GM10266 (cell line): Measurements from ENCODE around the gene HSPB9.

ENCODE experiments used
- DNase-seq: peaks from one replicate; pipeline ENCODE4 v3.0.0; 2012; ENCODE audit errors: extremely low spot score
- TF ChIP-seq, protein P1 (sequence below): IDR thresholded peaks from 2 replicates; pipeline ENCODE4 v1.5.1; 2012; ENCODE audit warnings: mild to moderate bottlenecking, low read depth; ENCODE audit not compliant: control insufficient read depth, insufficient read depth; ENCODE audit errors: missing control alignments

The HSPB9 gene

DNA sequence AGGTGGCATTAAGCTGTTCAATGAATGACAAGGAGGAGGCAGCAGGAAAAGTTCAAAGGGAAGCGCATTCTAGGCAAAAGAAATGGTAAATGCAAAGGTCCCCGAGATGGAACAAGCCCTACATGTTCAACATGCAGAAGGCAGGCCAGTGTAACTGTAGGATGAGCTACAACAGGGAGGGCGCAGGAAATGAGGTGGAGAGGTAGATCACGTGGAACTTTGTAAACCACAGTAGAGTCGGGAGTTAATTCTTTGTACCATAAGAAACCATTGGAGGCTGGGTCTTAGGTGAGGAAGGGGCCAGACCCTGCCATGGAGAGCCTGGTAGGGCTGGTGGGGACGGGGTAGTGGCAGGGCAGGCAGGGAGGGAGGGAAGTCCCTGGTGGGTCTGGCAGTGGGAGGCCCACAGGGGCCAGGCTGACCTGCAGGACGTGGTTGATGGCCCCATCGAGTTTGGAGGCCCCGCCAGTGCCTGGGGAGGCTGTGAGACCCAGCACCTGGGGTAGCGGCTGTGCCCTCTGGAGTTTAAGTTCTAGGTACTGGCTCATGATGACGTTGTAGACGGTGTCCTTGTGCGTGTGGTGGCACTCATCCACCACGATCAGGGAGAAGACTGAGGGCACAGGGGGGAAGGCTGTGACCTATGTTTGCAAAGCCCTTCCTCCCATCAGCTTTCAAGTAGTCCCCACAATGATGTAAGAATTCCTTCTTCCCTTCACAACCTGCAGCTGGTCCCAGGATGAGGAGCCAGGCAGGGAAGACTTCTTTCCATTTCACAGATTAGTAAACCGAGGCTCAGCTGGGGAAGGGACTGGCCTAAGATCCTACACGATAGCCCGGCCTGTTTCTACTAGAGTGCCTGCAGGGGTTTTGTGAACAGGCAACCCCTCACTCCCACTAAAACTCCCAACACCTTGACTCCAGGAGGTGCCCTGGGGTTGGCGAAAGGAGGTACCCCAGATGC lies 12.0 kb upstream of the HSPB9 start:
- TF ChIP-seq, protein P1, sequence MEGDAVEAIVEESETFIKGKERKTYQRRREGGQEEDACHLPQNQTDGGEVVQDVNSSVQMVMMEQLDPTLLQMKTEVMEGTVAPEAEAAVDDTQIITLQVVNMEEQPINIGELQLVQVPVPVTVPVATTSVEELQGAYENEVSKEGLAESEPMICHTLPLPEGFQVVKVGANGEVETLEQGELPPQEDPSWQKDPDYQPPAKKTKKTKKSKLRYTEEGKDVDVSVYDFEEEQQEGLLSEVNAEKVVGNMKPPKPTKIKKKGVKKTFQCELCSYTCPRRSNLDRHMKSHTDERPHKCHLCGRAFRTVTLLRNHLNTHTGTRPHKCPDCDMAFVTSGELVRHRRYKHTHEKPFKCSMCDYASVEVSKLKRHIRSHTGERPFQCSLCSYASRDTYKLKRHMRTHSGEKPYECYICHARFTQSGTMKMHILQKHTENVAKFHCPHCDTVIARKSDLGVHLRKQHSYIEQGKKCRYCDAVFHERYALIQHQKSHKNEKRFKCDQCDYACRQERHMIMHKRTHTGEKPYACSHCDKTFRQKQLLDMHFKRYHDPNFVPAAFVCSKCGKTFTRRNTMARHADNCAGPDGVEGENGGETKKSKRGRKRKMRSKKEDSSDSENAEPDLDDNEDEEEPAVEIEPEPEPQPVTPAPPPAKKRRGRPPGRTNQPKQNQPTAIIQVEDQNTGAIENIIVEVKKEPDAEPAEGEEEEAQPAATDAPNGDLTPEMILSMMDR = no peak
- no peak for DNase-seq

DNA sequence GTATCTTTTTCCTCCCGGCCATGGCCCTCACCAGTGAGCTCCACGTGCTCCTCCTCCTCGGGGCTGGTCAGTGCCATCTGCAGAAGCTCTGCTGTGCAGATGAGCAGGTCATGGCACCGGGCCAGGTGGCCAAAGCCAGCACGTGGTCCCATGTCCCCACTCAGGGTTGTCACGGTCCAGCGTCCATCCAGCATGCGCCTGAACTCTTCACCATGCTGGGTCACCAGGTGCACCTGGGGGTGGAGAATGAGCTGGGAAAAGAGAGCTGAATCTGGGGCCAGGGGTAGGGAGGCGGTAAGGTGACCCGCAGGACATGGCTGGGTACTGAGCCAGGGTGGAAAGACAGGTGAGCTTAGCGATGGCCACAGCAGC lies 11.4 kb upstream of the HSPB9 start:
- no peak for DNase-seq
- TF ChIP-seq, protein P1 = no peak

DNA sequence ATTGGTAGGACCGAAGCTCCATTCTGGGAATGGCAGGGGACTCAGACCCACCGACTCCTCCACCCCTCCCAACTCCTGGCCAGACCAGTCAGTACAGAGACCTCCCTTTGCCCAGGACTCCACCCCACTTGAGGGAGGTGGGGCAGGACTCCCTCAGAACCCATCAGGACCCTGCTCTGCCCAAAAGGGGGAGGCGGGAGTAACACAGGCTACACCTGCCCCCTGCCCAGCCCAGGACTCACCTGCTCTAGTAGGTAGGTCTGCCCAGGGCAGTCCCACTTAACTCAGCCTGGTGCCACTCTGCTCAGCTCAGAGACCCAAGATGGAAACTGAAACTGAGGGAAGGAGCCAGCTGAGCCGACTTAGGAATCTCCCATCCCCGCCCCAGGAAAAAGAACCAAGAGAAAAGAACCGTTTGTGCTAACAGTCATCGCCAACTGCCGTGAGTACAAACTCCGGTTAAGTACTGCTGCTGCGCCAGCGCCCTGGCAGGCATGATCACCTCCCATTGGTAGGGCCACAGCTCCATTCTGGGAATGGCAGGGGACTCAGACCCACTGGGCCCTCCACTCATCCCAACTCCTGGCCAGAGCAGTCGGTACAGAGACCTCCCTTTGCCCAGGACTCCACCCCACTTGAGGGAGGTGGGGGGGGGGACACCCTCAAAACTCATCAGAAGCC lies 10.6 kb upstream of the HSPB9 start:
- DNase-seq = no peak
- TF ChIP-seq, protein P1 = no peak

DNA sequence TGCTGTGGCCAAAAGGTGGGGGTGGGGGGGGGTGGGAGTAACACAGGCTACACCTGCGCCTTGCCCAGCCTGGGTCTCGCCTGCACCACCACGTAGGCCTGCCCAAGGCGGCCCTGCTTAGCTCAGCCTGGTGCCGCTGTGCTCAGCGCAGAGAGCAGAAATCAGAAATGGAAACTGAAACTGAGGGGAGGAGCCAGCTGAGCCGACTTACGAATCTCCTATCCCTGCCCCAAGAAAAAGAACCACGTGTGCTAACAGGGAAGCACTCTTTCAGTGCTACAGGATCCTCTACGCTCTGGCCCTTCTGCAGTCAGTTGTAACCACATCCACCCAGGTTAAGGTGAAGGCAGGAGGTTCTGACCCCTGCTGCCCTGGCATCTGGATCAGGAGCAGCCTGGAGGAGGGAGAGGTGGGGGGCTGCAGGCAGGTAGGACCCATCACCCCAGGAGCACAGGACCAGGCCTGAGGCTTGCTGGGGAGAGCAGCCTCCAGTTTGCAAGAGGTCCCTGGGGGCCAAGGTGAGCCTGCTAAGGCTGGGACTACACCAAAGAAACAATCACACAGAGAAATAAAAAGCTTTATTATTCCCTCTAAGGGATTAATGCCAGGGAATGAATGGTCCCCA lies 9.9 kb upstream of the HSPB9 start, which contains the start of gene DHX58:
Gene DHX58, minus strand, starts transcription at position 163 of the 625 bp plus-strand sequence. CDS start 822 bp downstream, outside the sequence.
- TF ChIP-seq, protein P1 = no peak

DNA sequence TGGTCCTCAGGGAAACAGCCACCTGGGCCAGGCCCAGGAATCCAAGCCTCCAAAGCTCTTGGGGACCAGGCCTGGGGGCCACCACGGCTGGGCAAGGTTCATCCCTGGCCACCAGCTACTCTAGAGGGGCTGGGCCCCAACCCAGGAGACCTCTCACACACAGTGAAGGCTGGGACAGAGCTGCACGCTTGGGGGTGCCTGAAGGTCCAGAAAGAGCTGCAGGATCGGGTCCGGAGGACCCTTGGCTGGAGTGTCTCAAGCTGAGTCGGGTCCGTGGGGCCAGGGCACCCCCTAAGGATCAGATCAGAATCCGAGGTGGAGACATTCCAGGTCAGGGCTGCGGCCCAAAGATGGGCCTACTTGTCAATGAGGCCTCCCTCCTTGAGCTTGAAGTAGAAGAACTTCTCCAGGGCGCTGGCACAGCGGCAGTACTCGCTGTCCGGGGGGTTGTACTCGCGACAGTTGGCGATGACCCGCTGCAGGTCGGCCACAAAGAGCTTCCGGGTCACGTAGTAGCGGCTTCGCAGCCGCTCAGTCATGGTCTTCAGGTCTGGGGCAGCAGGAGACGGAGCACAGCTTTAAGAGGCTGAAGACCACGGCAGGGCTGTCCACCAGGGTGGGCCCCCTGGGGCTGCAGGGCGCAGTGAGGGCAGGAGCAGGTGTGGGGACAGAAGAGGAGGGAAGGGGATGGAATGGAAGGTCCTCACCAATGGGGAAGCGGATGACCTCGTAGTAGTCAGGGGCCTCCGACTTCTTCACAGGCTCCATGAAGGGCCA lies 9.1 kb upstream of the HSPB9 start:
- TF ChIP-seq, protein P1 = no peak
- DNase-seq = no peak

More for the DNA sequence above, 9.9 kb upstream of the HSPB9 start, which contains the start of gene DHX58:
- peak; percentile 92 for DNase-seq

DNA sequence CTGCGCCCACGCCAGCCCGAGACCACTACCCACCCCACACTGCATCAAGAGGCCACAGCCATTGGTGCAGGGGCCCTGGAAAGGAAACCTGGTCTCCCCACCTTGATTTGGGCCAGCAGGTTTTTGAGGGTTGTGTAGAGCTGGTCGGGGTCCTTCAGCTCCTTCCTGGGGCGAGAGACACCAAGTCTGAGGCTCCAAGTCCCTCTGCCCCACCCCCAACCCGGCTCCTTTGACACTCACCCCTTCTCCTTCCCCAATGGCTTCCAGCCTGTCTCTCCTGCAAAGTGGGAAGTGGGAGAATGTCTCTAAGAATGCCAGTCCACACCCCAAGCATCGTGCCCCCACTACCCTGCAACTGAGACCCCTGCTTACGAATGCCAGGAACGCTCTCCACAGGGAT lies 8.5 kb upstream of the HSPB9 start:
- DNase-seq = no peak
- TF ChIP-seq, protein P1 = no peak
